Daoy (cell line): ENCODE results near the gene EPB41. TPM values are rescaled to one million over a fixed set of nuclear protein-coding genes. Genes with fewer than 3 reads are reported as not detected.

Source experiments
- total RNA-seq: library from RNA; depleted of rRNA; stranded (reverse); fragments of >200 nt; shearing (Covaris generic); gene quantifications from 2 replicates; pipeline ENCODE4 v1.2.3, GENCODE V29; 2014; rRNA removed

The EPB41 gene
- total RNA-seq, 1 experiment from 2014 or later: 36.5 TPM

Other genes with a start within 250 kb of the EPB41 start
- gene GMEB1, start 245.8 kb upstream of the EPB41 start, total RNA-seq: 3.9 and 9.1 TPM in 2 replicates
- 39.1 and 56.5 TPM in 2 replicates for gene YTHDF2, start 177.6 kb upstream of the EPB41 start, total RNA-seq
- 0.21 and 0.34 TPM in 2 replicates for gene OPRD1, start 102.4 kb upstream of the EPB41 start, total RNA-seq
- 2.1 and 5.5 TPM in 2 replicates for gene TMEM200B, start 209.3 kb downstream of the EPB41 start, total RNA-seq